SU-DHL-6 (cell line): Measurements from ENCODE around the gene RGS6.

Experiments
- H2AFZ ChIP-seq: fragments of 200-600 bp; sonication (generic); 2 replicates; pipeline ENCODE4 v1.6.1; 2014; ENCODE audit warnings: low read depth, mild to moderate bottlenecking, moderate library complexity, mixed read lengths, antibody characterized with exemption, low read length; ENCODE audit not compliant: severe bottlenecking
- H3F3A ChIP-seq: fragments of 200-600 bp; shearing (Covaris generic); 2 replicates; pipeline ENCODE4 v1.6.0; 2016; ENCODE audit warnings: antibody characterized with exemption, mild to moderate bottlenecking; ENCODE audit not compliant: insufficient read depth
- H3K27ac ChIP-seq: fragments of 200-600 bp; sonication (generic); 2 replicates; pipeline ENCODE4 v1.5.1; 2016; ENCODE audit warnings: low read depth, mild to moderate bottlenecking, low read length, moderate library complexity, mixed read lengths
- H3K27me3 ChIP-seq: fragments of 200-600 bp; sonication (generic), shearing (Covaris generic); 2 replicates; pipeline ENCODE4 v1.6.0; 2014; ENCODE audit warnings: mild to moderate bottlenecking, low read length
- H3K36me3 ChIP-seq: fragments of 200-600 bp; sonication (generic); 2 replicates; pipeline ENCODE4 v1.6.1; 2014; ENCODE audit warnings: mild to moderate bottlenecking, low read length, mixed read lengths
- H3K4me2 ChIP-seq: fragments of 300-600, 200-600 bp; shearing (Covaris generic), sonication (generic); 2 replicates; pipeline ENCODE4 v1.6.0; 2014; ENCODE audit warnings: low read length, low read depth, mild to moderate bottlenecking; ENCODE audit not compliant: poor library complexity, severe bottlenecking
- H3K4me3 ChIP-seq: fragments of 200-600 bp; sonication (generic); 2 replicates; pipeline ENCODE4 v1.5.1; 2014; ENCODE audit warnings: antibody characterized with exemption, low read length, mild to moderate bottlenecking, mixed read lengths; ENCODE audit not compliant: insufficient read depth, poor library complexity, severe bottlenecking
- H3K79me2 ChIP-seq: fragments of 200-600 bp; sonication (generic); 2 replicates; pipeline ENCODE4 v1.6.1; 2014; ENCODE audit warnings: mild to moderate bottlenecking, low read length, moderate library complexity; ENCODE audit not compliant: insufficient read depth
- H3K9ac ChIP-seq: fragments of 200-600 bp; sonication (generic); 2 replicates; pipeline ENCODE4 v1.7.0; 2014; ENCODE audit warnings: mild to moderate bottlenecking, low read length
- H3K9me2 ChIP-seq: fragments of 200-600 bp; sonication (generic); replicated peaks from 2 replicates; pipeline ENCODE4 v1.6.1; 2014; ENCODE audit warnings: low read length; ENCODE audit not compliant: insufficient read depth
- H3K9me3 ChIP-seq: fragments of 200-600 bp; sonication (generic); 2 replicates; pipeline ENCODE4 v1.6.1; 2014; ENCODE audit warnings: low read length, mixed read lengths; ENCODE audit not compliant: insufficient read depth
- H4K20me1 ChIP-seq: fragments of 200-600 bp; sonication (generic); 2 replicates; pipeline ENCODE4 v1.6.1; 2014; ENCODE audit warnings: low read depth, mild to moderate bottlenecking, antibody characterized with exemption, low read length, moderate library complexity, mixed read lengths
- EZH2phosphoT487 ChIP-seq: fragments of 200-600 bp; sonication (generic), shearing (Covaris generic); conservative IDR thresholded peaks from 2 replicates; pipeline ENCODE4 v1.6.1; 2018; ENCODE audit warnings: mild to moderate bottlenecking, antibody characterized with exemption, low read length, moderate library complexity, mixed read lengths
- TF ChIP-seq, protein P1 (sequence below): fragments of 200-600 bp; sonication (generic); IDR thresholded peaks from one replicate; pipeline ENCODE4 v1.5.1; 2017; ENCODE audit warnings: antibody characterized with exemption, mild to moderate bottlenecking, low read length, moderate library complexity; ENCODE audit not compliant: insufficient read depth, poor library complexity, severe bottlenecking

Gene RGS6

DNA sequence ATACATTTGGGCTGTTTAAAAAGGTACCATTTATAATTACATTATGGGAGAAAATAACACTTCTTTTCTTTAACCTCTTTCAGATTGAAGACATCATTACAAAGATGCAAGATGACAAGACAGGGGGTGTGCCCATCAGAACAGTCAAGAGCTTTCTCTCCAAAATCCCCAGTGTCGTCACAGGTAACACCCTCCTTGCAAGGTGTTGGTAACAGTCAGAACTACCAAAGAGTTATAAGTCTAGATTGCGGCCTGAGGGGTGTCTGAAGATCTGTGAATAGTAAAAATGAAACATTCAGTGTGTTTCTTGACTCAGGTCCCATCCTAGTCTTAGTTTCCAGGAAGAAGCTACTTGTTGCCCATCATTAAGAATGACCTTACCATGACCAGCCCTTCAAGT lies 419.8 kb downstream of the RGS6 start:
- Histone ChIP-seq H3K27me3 (no peaks in the 10 kb centered on the region), H3K9ac (no peak overlapping the region), H3K79me2 (no peaks in the 10 kb centered on the region), H3K4me2 (no peak overlapping the region), H3K9me2 (no peaks in the 10 kb centered on the region), H3F3A (no peaks in the 10 kb centered on the region), H2AFZ (no peak overlapping the region), H3K9me3 (no peaks in the 10 kb centered on the region), H3K27ac (no peak overlapping the region), H4K20me1 (no peaks in the 10 kb centered on the region), H3K4me3 (no peak overlapping the region), H3K36me3 (no peaks in the 10 kb centered on the region)
- TF ChIP-seq EZH2phosphoT487: no peak
- TF ChIP-seq, protein P1, sequence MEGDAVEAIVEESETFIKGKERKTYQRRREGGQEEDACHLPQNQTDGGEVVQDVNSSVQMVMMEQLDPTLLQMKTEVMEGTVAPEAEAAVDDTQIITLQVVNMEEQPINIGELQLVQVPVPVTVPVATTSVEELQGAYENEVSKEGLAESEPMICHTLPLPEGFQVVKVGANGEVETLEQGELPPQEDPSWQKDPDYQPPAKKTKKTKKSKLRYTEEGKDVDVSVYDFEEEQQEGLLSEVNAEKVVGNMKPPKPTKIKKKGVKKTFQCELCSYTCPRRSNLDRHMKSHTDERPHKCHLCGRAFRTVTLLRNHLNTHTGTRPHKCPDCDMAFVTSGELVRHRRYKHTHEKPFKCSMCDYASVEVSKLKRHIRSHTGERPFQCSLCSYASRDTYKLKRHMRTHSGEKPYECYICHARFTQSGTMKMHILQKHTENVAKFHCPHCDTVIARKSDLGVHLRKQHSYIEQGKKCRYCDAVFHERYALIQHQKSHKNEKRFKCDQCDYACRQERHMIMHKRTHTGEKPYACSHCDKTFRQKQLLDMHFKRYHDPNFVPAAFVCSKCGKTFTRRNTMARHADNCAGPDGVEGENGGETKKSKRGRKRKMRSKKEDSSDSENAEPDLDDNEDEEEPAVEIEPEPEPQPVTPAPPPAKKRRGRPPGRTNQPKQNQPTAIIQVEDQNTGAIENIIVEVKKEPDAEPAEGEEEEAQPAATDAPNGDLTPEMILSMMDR: no peak

DNA sequence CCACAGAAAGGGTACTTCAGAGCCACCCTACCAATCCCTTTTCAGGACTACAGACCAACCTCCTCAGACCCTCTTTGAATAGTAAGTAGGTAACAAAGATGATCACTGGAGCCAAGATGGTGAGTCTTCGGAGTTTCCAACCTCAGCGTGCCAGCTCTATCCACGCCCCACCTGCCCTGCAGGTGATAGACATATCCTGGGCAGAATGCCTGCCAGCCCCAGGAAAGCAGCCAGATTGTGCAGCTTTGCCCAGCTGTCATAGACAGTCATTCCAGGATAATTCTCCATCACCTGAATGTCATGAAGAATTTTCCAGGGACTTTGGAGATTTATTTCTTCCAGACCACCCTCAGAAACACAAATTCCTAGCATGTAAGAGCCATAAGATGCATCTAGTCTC lies 434.4 kb downstream of the RGS6 start:
- no peaks in the 10 kb centered on the region for H4K20me1 ChIP-seq
- no peak overlapping the region for H3K4me2 ChIP-seq
- no peak overlapping the region for H3K4me3 ChIP-seq
- H3K9ac ChIP-seq: no peak overlapping the region
- no peaks in the 10 kb centered on the region for H3K9me2 ChIP-seq
- H3K9me3 ChIP-seq: no peaks in the 10 kb centered on the region
- H3K27me3 ChIP-seq: no peaks in the 10 kb centered on the region
- TF ChIP-seq, protein P1: no peak
- no peak for TF ChIP-seq EZH2phosphoT487
- H3K36me3 ChIP-seq: no peaks in the 10 kb centered on the region
- no peak overlapping the region for H3K27ac ChIP-seq
- H2AFZ ChIP-seq: no peak overlapping the region
- no peaks in the 10 kb centered on the region for H3F3A ChIP-seq
- H3K79me2 ChIP-seq: no peaks in the 10 kb centered on the region

DNA sequence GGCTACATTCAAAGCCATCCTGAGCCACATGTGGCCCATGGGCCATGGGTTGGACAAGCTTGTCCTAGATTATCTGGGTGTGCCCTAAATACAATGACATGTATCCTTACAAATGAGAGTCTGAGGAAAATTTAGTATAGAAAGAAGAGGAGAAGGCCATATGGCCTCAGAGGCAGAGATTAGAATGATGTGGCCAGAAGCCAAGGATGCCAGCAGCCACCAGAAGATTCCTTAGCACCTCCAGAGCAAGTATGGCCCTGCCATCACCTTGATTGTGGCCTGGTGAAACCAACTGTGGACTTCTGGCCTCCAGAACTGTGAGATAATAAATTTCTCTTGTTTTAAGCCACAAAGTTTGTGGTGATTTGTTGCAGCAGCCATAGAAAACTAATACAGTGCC lies 436.9 kb downstream of the RGS6 start:
- no peak for TF ChIP-seq EZH2phosphoT487
- TF ChIP-seq, protein P1: no peak

More for the DNA sequence above, 436.9 kb downstream of the RGS6 start:
- Histone ChIP-seq H3K9me2 (no peaks in the 10 kb centered on the region), H2AFZ (no peak overlapping the region), H3K4me2 (no peak overlapping the region), H3K27me3 (no peaks in the 10 kb centered on the region), H4K20me1 (no peaks in the 10 kb centered on the region), H3K36me3 (no peaks in the 10 kb centered on the region), H3F3A (no peaks in the 10 kb centered on the region), H3K4me3 (no peak overlapping the region), H3K9ac (no peak overlapping the region), H3K27ac (no peak overlapping the region), H3K79me2 (no peaks in the 10 kb centered on the region), H3K9me3 (no peaks in the 10 kb centered on the region)
